BE2C (cell line): ENCODE results near the gene MBD1.

Experiments used
- DNase-seq: peaks from one replicate; pipeline ENCODE4 v3.0.0-alpha.2; 2020
- H3K27me3 ChIP-seq: fragments of 250-450 bp; sonication (Bioruptor Pico); 2 replicates; pipeline ENCODE4 v1.5.1; 2020; ENCODE audit warnings: mild to moderate bottlenecking
- H3K36me3 ChIP-seq: fragments of 250-450 bp; sonication (Bioruptor Pico); 2 replicates; pipeline ENCODE4 v1.5.1; 2020; ENCODE audit warnings: mild to moderate bottlenecking
- H3K4me1 ChIP-seq: fragments of 250-450 bp; sonication (Bioruptor Pico); 2 replicates; pipeline ENCODE4 v1.5.1; 2020
- H3K4me3 ChIP-seq: 2 replicates; pipeline ENCODE4 v1.5.1; 2011; ENCODE audit warnings: low read depth, low read length
- H3K9me3 ChIP-seq: fragments of 250-450 bp; sonication (Bioruptor Pico); 2 replicates; pipeline ENCODE4 v1.5.1; 2020
- CTCF ChIP-seq: IDR thresholded peaks from 2 replicates; pipeline ENCODE4 v1.5.1; 2012; ENCODE audit warnings: mild to moderate bottlenecking, low read depth, low read length

The MBD1 gene

GRCh38 chr18:50277942-50278341 is 3.4 kb downstream of the MBD1 start:
- no peaks in the 10 kb centered on the region for H3K9me3 ChIP-seq
- H3K4me1 ChIP-seq: no peaks in the 10 kb centered on the region
- DNase-seq: no peak
- no peak overlapping the region for H3K4me3 ChIP-seq
- no peaks in the 10 kb centered on the region for H3K27me3 ChIP-seq
- peaks cover 10% of the 10 kb centered on the region for H3K36me3 ChIP-seq
- TF ChIP-seq CTCF: no peak

- H3K27me3 ChIP-seq: no peaks in the 10 kb centered on the region
- H3K4me1 ChIP-seq: no peaks in the 10 kb centered on the region
- H3K36me3 ChIP-seq: peaks cover 10% of the 10 kb centered on the region
- H3K9me3 ChIP-seq: no peaks in the 10 kb centered on the region
- no peak for TF ChIP-seq CTCF
- no peak overlapping the region for H3K4me3 ChIP-seq
- DNase-seq: no peak
Measured at GRCh38 chr18:50276452-50276851, 4.9 kb downstream of the MBD1 start.

- Histone ChIP-seq H3K4me1 (no peaks in the 10 kb centered on the region), H3K9me3 (no peaks in the 10 kb centered on the region), H3K4me3 (no peak overlapping the region), H3K36me3 (peaks cover 10% of the 10 kb centered on the region), H3K27me3 (no peaks in the 10 kb centered on the region)
- no peak for TF ChIP-seq CTCF
- no peak for DNase-seq
Measured at GRCh38 chr18:50275503-50276036, 5.8 kb downstream of the MBD1 start.

- no peaks in the 10 kb centered on the region for H3K27me3 ChIP-seq
- H3K36me3 ChIP-seq: peaks cover 10% of the 10 kb centered on the region
- TF ChIP-seq CTCF: no peak
Measured at GRCh38 chr18:50274941-50275340, 6.4 kb downstream of the MBD1 start.

GRCh38 chr18:50274044-50274442 is 7.3 kb downstream of the MBD1 start:
- H3K4me3 ChIP-seq: no peak overlapping the region
- DNase-seq: no peak
- peaks cover 10% of the 10 kb centered on the region for H3K36me3 ChIP-seq
- H3K4me1 ChIP-seq: no peaks in the 10 kb centered on the region
- H3K9me3 ChIP-seq: no peaks in the 10 kb centered on the region
- no peak for TF ChIP-seq CTCF
- H3K27me3 ChIP-seq: no peaks in the 10 kb centered on the region

More at GRCh38 chr18:50274941-50275340, 6.4 kb downstream of the MBD1 start:
- DNase-seq: no peak
- no peak overlapping the region for H3K4me3 ChIP-seq
- H3K4me1 ChIP-seq: no peaks in the 10 kb centered on the region
- no peaks in the 10 kb centered on the region for H3K9me3 ChIP-seq

- Histone ChIP-seq H3K36me3 (peaks cover 10% of the 10 kb centered on the region; the same call in 1 of the 2 replicates), H3K4me3 (no peak overlapping the region), H3K27me3 (no peaks in the 10 kb centered on the region), H3K4me1 (no peaks in the 10 kb centered on the region), H3K9me3 (no peaks in the 10 kb centered on the region)
- TF ChIP-seq CTCF: no peak
- DNase-seq: no peak
Measured at GRCh38 chr18:50273203-50274043, 7.9 kb downstream of the MBD1 start.
